ENCODE results near the gene SLC25A38.

Gene SLC25A38

GRCh38 chr3:39434574-39434973, 51.4 kb downstream of the SLC25A38 start:
- no peak for DNase-seq (ENCODE audit: low spot score)

- no peak for DNase-seq (ENCODE audit: low spot score)
Measured at GRCh38 chr3:39435006-39435748, 52.0 kb downstream of the SLC25A38 start.

- no peak for DNase-seq (ENCODE audit: low spot score)
Measured at GRCh38 chr3:39438880-39439279, 55.7 kb downstream of the SLC25A38 start.

GRCh38 chr3:39440316-39440715, 57.1 kb downstream of the SLC25A38 start:
- DNase-seq (ENCODE audit: low spot score) = no peak

- DNase-seq (ENCODE audit: low spot score) = no peak
Measured at GRCh38 chr3:39443530-39443929, 60.4 kb downstream of the SLC25A38 start.

- DNase-seq (ENCODE audit: low spot score) = no peak
Measured at GRCh38 chr3:39445927-39446326, 62.8 kb downstream of the SLC25A38 start.

GRCh38 chr3:39446444-39446843, 63.3 kb downstream of the SLC25A38 start:
- DNase-seq (ENCODE audit: low spot score) = no peak

Measured in CD4-positive, alpha-beta T cell treated with Interleukin-6 at 100 ng/mL for 8 hours (primary cell).